ENCODE measurements around the gene UTF1.

UTF1 gene

GRCh38 chr10:133247681-133248333 is 17.8 kb downstream of the UTF1 start:
- DNase-seq (ENCODE audit: low read depth), result no peak

- no peak for DNase-seq (ENCODE audit: low read depth)
Measured at GRCh38 chr10:133248334-133248715, 18.3 kb downstream of the UTF1 start.

- no peak for DNase-seq (ENCODE audit: low read depth)
Measured at GRCh38 chr10:133249094-133249780, 19.2 kb downstream of the UTF1 start.

- DNase-seq (ENCODE audit: low read depth), result no peak
Measured at GRCh38 chr10:133249975-133250754, 20.1 kb downstream of the UTF1 start.

GRCh38 chr10:133251388-133252222 is 21.6 kb downstream of the UTF1 start:
- DNase-seq (ENCODE audit: low read depth), result no peak

- no peak for DNase-seq (ENCODE audit: low read depth)
Measured at GRCh38 chr10:133252223-133252552, 22.2 kb downstream of the UTF1 start.

- no peak for DNase-seq (ENCODE audit: low read depth)
Measured at GRCh38 chr10:133253361-133253955, 23.4 kb downstream of the UTF1 start.

GRCh38 chr10:133254421-133255120 is 24.6 kb downstream of the UTF1 start:
- DNase-seq (ENCODE audit: low read depth), result no peak

- no peak for DNase-seq (ENCODE audit: low read depth)
Measured at GRCh38 chr10:133255323-133255722, 25.3 kb downstream of the UTF1 start.

GRCh38 chr10:133257489-133258065 is 27.6 kb downstream of the UTF1 start:
- DNase-seq (ENCODE audit: low read depth), result no peak

GRCh38 chr10:133258066-133258817 is 28.2 kb downstream of the UTF1 start:
- DNase-seq (ENCODE audit: low read depth), result no peak

- peak; percentile 97 for DNase-seq (ENCODE audit: low read depth)
Measured at GRCh38 chr10:133258818-133259601, 29.0 kb downstream of the UTF1 start.

- DNase-seq (ENCODE audit: low read depth), result no peak
Measured at GRCh38 chr10:133259602-133259989, 29.6 kb downstream of the UTF1 start.

GRCh38 chr10:133260895-133261725 is 31.1 kb downstream of the UTF1 start:
- DNase-seq (ENCODE audit: low read depth), result no peak

GRCh38 chr10:133261726-133262325 is 31.8 kb downstream of the UTF1 start:
- no peak for DNase-seq (ENCODE audit: low read depth)

- no peak for DNase-seq (ENCODE audit: low read depth)
Measured at GRCh38 chr10:133262696-133263095, 32.7 kb downstream of the UTF1 start.

- no peak for DNase-seq (ENCODE audit: low read depth)
Measured at GRCh38 chr10:133263674-133264073, 33.7 kb downstream of the UTF1 start.

- no peak for DNase-seq (ENCODE audit: low read depth)
Measured at GRCh38 chr10:133264461-133264860, 34.4 kb downstream of the UTF1 start.
